Nephron (organoid): ENCODE measurements around the gene DCAF4L1.

Source experiments
- H3K27ac Mint-ChIP-seq, 3 experiments: 2 replicates each; pipeline ENCODE4 v1.8.0; 2020; ENCODE audit warnings: mixed read lengths in 3 of 3, mild to moderate bottlenecking in 2 of 3, moderate library complexity in 1 of 3
- H3K27me3 Mint-ChIP-seq: 2 replicates; pipeline ENCODE4 v1.8.0; 2021; ENCODE audit warnings: low read depth, mild to moderate bottlenecking, moderate library complexity, mixed read lengths
- H3K36me3 Mint-ChIP-seq: 2 replicates; pipeline ENCODE4 v1.8.0; 2020; ENCODE audit warnings: low read depth, mixed read lengths
- H3K4me1 Mint-ChIP-seq: 2 replicates; pipeline ENCODE4 v1.8.0; 2020; ENCODE audit warnings: mixed read lengths
- H3K4me3 Mint-ChIP-seq, 3 experiments: 2 replicates each; pipeline ENCODE4 v1.8.0; 2020; ENCODE audit warnings: mild to moderate bottlenecking in 3 of 3, mixed read lengths in 3 of 3, moderate library complexity in 2 of 3
- H3K9me3 Mint-ChIP-seq: 2 replicates; pipeline ENCODE4 v1.8.0; 2020; ENCODE audit warnings: mixed read lengths
- CTCF ChIP-seq, 3 experiments: fragments of 200-600 bp; sonication (generic); IDR thresholded peaks; one replicate each; pipeline ENCODE4 v1.5.0; 2021; ENCODE audit warnings: antibody characterized with exemption in 3 of 3; ENCODE audit not compliant: unreplicated experiment in 3 of 3

The DCAF4L1 gene

GRCh38 chr4:41999321-41999720, 17.8 kb downstream of the DCAF4L1 start:
- Mint-ChIP-seq H3K27ac (no peak overlapping the region), H3K4me3 (no peak overlapping the region), H3K27me3 (no peaks in the 10 kb centered on the region), H3K4me1 (no peaks in the 10 kb centered on the region), H3K36me3 (peaks cover 26% of the 10 kb centered on the region), H3K9me3 (no peaks in the 10 kb centered on the region)
- TF ChIP-seq CTCF (IDR thresholded peaks at IDR 0.05; ENCODE audit: unreplicated experiment in 3 of 3): no peak

- H3K4me3 Mint-ChIP-seq: no peak overlapping the region
- no peak for TF ChIP-seq CTCF (IDR thresholded peaks at IDR 0.05; ENCODE audit: unreplicated experiment in 3 of 3)
- H3K27me3 Mint-ChIP-seq: no peaks in the 10 kb centered on the region
- H3K36me3 Mint-ChIP-seq: peaks cover 60% of the 10 kb centered on the region
- peaks cover 8% of the 10 kb centered on the region for H3K4me1 Mint-ChIP-seq
- no peak overlapping the region for H3K27ac Mint-ChIP-seq
- no peaks in the 10 kb centered on the region for H3K9me3 Mint-ChIP-seq
These were observed 26.6 kb downstream of the DCAF4L1 start for GRCh38 chr4:42008011-42008786.

DNA sequence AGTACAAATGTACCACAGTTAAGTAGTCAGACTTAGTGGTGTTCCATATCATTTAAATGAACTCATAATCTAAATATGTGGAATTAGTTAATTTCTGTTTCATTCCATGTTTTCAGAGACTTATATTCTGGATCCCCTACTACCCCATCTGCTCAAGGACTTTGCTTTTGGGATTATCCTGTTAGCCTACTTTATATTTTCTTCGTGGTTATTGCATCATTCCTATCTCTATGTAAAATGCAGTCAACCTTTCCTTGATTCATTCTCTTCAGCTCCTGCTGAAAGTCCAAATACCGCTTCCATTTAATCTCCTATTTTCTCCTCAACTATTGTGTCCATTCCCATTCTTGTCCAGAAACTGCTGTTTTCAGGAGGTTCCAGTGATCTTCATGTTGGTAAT, 33.9 kb downstream of the DCAF4L1 start:
- Mint-ChIP-seq H3K9me3 (no peaks in the 10 kb centered on the region), H3K27me3 (no peaks in the 10 kb centered on the region), H3K27ac (no peak overlapping the region), H3K36me3 (peaks cover 39% of the 10 kb centered on the region), H3K4me1 (peaks cover 3% of the 10 kb centered on the region), H3K4me3 (no peak overlapping the region)
- no peak for TF ChIP-seq CTCF (IDR thresholded peaks at IDR 0.05; ENCODE audit: unreplicated experiment in 3 of 3)

- Mint-ChIP-seq H3K9me3 (no peaks in the 10 kb centered on the region), H3K27ac (no peak overlapping the region), H3K4me3 (no peak overlapping the region)
These were observed 36.9 kb downstream of the DCAF4L1 start for GRCh38 chr4:42018451-42018850.

More at GRCh38 chr4:42018451-42018850, 36.9 kb downstream of the DCAF4L1 start:
- Mint-ChIP-seq H3K27me3 (no peaks in the 10 kb centered on the region), H3K4me1 (peaks cover 3% of the 10 kb centered on the region), H3K36me3 (peaks cover 38% of the 10 kb centered on the region)
- no peak for TF ChIP-seq CTCF (IDR thresholded peaks at IDR 0.05; ENCODE audit: unreplicated experiment in 3 of 3)
